PFSK-1 (cell line): ENCODE measurements around the gene AMMECR1.

Experiments
- FOXP2 ChIP-seq: optimal IDR thresholded peaks from 2 replicates; pipeline ENCODE3; 2011; ENCODE audit warnings: borderline replicate concordance, control low read depth, inconsistent platforms; ENCODE audit not compliant: insufficient read depth; ENCODE audit errors: extremely low read length, extremely low read depth
- POLR2AphosphoS5 ChIP-seq: IDR thresholded peaks from 2 replicates; pipeline ENCODE4 v1.6.1; 2012; ENCODE audit warnings: low read depth, mild to moderate bottlenecking, control low read depth, low read length, moderate library complexity
- SIN3A ChIP-seq: IDR thresholded peaks from 2 replicates; pipeline ENCODE4 v1.6.1; 2012; ENCODE audit warnings: mild to moderate bottlenecking, low read length, moderate library complexity, borderline replicate concordance; ENCODE audit not compliant: insufficient read depth
- TAF1 ChIP-seq: IDR thresholded peaks from 2 replicates; pipeline ENCODE4 v1.6.1; 2012; ENCODE audit warnings: low read length, control low read depth, borderline replicate concordance; ENCODE audit not compliant: insufficient read depth
- TF ChIP-seq, protein P1 (sequence below), 2 experiments: IDR thresholded peaks; 2 replicates each; pipeline versions ENCODE4 v1.6.1 to v1.8.0; 2011 to 2012; ENCODE audit warnings: low read depth in 2 of 2, low read length in 2 of 2, control low read depth in 1 of 2, inconsistent platforms in 1 of 2, mild to moderate bottlenecking in 1 of 2, moderate library complexity in 1 of 2; ENCODE audit not compliant: insufficient read depth in 1 of 2

Gene AMMECR1

DNA sequence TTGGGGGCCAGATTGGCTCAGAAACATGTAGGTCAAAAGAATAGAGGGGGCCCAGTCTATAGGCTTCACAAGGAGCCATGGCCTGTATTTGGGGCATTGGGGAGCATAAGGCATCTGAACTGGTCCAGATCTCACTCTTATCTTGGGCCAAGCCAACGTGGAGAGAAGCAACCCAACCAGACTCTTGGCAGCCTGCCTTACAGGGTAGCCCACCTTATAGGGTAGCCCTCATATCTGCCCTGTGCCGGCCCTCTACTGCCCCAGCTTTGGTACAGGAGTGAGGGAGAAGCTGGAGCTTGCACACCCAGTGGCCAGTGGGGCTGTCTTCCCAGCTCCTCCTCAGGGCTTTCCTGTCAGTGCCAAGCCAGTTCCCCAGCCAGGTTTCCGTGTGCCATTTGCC is 142.2 kb downstream of the AMMECR1 start:
- TF ChIP-seq SIN3A (no peak), POLR2AphosphoS5 (no peak), TAF1 (no peak), FOXP2 (no peak)
- TF ChIP-seq, protein P1, sequence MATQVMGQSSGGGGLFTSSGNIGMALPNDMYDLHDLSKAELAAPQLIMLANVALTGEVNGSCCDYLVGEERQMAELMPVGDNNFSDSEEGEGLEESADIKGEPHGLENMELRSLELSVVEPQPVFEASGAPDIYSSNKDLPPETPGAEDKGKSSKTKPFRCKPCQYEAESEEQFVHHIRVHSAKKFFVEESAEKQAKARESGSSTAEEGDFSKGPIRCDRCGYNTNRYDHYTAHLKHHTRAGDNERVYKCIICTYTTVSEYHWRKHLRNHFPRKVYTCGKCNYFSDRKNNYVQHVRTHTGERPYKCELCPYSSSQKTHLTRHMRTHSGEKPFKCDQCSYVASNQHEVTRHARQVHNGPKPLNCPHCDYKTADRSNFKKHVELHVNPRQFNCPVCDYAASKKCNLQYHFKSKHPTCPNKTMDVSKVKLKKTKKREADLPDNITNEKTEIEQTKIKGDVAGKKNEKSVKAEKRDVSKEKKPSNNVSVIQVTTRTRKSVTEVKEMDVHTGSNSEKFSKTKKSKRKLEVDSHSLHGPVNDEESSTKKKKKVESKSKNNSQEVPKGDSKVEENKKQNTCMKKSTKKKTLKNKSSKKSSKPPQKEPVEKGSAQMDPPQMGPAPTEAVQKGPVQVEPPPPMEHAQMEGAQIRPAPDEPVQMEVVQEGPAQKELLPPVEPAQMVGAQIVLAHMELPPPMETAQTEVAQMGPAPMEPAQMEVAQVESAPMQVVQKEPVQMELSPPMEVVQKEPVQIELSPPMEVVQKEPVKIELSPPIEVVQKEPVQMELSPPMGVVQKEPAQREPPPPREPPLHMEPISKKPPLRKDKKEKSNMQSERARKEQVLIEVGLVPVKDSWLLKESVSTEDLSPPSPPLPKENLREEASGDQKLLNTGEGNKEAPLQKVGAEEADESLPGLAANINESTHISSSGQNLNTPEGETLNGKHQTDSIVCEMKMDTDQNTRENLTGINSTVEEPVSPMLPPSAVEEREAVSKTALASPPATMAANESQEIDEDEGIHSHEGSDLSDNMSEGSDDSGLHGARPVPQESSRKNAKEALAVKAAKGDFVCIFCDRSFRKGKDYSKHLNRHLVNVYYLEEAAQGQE (IDR thresholded peaks at IDR 0.05; ENCODE audit: insufficient read depth in 1 of 2, low read depth in 2 of 2, low read length in 2 of 2), result no peak

DNA sequence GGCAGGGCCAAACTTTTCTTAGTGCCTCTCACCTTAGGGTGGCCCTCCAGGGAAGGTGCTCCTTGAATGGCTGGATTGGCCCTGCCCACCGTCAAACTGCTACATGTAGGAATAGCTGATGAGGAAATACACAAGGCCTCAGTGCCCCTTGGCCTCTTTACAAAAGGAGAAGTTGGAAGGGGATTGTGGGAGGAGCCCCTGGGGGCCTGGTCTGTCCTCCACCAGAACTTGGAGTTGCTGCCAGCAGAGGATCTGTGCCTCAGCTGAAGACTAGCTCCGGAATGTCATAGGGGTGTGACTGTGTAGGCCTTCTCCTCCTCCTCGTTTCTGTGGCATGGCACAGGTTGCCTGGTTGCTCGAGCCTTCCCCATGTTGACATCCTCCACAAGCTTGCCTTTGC is 142.7 kb downstream of the AMMECR1 start:
- TF ChIP-seq TAF1, result no peak
- no peak for TF ChIP-seq SIN3A
- TF ChIP-seq FOXP2, result no peak
- no peak for TF ChIP-seq POLR2AphosphoS5
- TF ChIP-seq, protein P1 (IDR thresholded peaks at IDR 0.05; ENCODE audit: insufficient read depth in 1 of 2, low read depth in 2 of 2, low read length in 2 of 2), result no peak

DNA sequence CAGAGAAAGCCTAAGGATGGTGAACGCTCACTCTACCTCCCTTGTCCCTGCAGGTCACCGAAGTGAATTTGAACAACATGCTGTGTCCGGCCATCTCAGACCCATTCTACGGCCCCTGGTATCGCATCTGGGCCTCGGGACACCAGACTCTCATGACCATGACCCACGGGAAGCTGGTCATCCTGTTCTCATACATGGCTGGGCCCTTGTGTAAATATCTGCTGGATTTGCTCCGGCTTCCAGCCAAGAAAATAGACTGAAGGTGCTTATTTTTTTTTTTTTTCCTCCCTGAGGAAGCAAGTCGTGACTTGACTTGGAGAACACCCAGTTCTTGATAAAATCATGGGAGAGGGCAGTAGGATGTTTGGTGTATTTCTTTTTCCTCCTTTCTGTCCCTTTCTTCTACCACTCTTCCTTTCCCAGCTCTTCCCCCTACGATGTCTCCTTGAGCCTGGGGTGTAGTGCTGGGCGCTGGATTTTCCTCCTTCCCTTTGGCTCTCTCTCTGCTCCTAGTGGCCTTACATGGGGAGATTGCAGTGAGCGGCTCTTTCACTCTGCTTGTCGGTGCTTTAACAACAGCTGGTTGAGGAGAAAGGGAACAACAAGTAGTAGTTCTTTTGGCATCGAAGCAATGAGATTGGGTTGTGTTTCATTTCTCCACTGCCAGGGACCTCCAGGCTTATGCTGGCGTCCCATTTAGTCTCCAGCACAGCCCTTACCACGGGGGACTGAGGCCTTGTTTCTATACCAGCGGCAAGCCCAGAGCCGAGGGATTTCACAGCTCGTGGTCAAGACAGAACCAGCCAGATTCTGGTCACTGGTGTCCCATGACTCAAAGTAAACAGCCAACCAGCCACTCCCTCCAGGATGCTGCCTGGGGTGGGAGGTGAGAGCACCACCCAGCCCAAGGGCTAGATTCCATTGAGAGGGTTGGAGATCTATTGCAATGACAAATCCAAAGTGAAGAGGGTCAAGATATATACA is 144.4 kb downstream of the AMMECR1 start:
- no peak for TF ChIP-seq FOXP2
- TF ChIP-seq SIN3A, result no peak
- TF ChIP-seq POLR2AphosphoS5, result no peak
- TF ChIP-seq, protein P1 (IDR thresholded peaks at IDR 0.05; ENCODE audit: insufficient read depth in 1 of 2, low read depth in 2 of 2, low read length in 2 of 2), result no peak
- no peak for TF ChIP-seq TAF1

DNA sequence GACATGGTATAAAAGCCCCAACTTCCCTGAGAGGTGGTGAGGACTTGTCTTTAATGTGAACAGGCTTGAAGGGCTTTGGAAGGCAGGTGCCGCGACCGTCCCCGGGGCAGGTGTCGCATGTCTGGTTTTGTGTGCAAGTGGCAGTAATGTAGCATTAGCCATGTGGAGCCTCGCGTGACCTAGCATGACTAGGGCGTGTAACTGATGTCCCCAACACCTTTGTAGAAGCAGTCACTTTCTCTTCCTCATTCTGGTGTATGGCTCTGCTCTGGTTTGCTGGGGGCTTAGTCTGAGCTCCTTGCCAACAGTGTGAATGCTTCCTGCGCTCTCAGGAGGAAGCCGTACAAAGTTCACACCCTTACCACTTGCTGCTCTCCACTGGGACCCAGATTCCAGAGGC is 145.7 kb downstream of the AMMECR1 start:
- TF ChIP-seq SIN3A (no peak), TAF1 (no peak), POLR2AphosphoS5 (no peak), FOXP2 (no peak)
- TF ChIP-seq, protein P1 (IDR thresholded peaks at IDR 0.05; ENCODE audit: insufficient read depth in 1 of 2, low read depth in 2 of 2, low read length in 2 of 2), result no peak
